22Rv1 (cell line): ENCODE measurements around the gene ABO.

Experiments used
- ZFX ChIP-seq: fragments of 450-650 bp; IDR thresholded peaks from 2 replicates; pipeline ENCODE4 v1.6.1; 2017; ENCODE audit warnings: antibody characterized with exemption, borderline replicate concordance
- TF ChIP-seq, protein P1 (sequence below): fragments of 450-650 bp; IDR thresholded peaks from 2 replicates; pipeline ENCODE4 v1.5.1; 2017; ENCODE audit warnings: mild to moderate bottlenecking

DNA sequence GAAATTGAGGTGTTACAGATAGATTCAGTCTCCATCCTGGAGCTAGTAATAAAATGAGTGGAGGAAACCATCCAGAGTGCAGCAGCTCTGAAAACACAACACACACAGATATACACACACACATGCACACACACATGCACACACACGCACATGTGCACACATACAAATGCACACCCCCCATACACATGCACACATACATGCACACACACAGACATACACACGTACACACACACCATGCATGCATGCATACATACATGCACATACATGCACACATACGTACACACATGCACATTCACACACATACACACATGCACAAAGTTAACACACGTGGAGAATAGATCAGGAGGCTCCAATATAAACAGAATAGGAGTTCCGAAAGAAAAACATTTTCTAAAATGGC is 44.9 kb downstream of the ABO start:
- TF ChIP-seq, protein P1, sequence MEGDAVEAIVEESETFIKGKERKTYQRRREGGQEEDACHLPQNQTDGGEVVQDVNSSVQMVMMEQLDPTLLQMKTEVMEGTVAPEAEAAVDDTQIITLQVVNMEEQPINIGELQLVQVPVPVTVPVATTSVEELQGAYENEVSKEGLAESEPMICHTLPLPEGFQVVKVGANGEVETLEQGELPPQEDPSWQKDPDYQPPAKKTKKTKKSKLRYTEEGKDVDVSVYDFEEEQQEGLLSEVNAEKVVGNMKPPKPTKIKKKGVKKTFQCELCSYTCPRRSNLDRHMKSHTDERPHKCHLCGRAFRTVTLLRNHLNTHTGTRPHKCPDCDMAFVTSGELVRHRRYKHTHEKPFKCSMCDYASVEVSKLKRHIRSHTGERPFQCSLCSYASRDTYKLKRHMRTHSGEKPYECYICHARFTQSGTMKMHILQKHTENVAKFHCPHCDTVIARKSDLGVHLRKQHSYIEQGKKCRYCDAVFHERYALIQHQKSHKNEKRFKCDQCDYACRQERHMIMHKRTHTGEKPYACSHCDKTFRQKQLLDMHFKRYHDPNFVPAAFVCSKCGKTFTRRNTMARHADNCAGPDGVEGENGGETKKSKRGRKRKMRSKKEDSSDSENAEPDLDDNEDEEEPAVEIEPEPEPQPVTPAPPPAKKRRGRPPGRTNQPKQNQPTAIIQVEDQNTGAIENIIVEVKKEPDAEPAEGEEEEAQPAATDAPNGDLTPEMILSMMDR: no peak
- TF ChIP-seq ZFX: no peak
